ENCODE data around the gene CCDC24.
A peak's percentile ranks its signal among the peaks of the same experiment; 100 is the strongest.

Gene CCDC24

GRCh38 chr1:43991476-43992231 is at the start of gene CCDC24:
CCDC24 (plus strand) TSS chr1:43991599; CDS start chr1:43991879, 280 bp downstream.
- DNase-seq, result peak; percentile 83

GRCh38 chr1:43942411-43942810 is 49.0 kb upstream of the CCDC24 start:
- no peak for DNase-seq

GRCh38 chr1:43944860-43945259 is 46.5 kb upstream of the CCDC24 start:
- no peak for DNase-seq

GRCh38 chr1:43945674-43946235 is 45.6 kb upstream of the CCDC24 start:
- DNase-seq, result no peak

GRCh38 chr1:43946236-43947060 is 45.0 kb upstream of the CCDC24 start, which contains the start of gene IPO13:
IPO13 (plus strand) TSS chr1:43946950; CDS start chr1:43947601, 651 bp downstream.
- DNase-seq, result peak; percentile 98

- DNase-seq, result peak; percentile 57
Observed at GRCh38 chr1:43947061-43947873, 44.1 kb upstream of the CCDC24 start.

- no peak for DNase-seq
Observed at GRCh38 chr1:43947874-43948437, 43.4 kb upstream of the CCDC24 start.

- DNase-seq, result no peak
Observed at GRCh38 chr1:43949678-43950077, 41.7 kb upstream of the CCDC24 start.

- DNase-seq, result peak; percentile 53
Observed at GRCh38 chr1:43951021-43951985, 40.1 kb upstream of the CCDC24 start.

- peak; percentile 99 for DNase-seq
Observed at GRCh38 chr1:43952731-43953346, 38.6 kb upstream of the CCDC24 start.

GRCh38 chr1:43953361-43953760 is 38.0 kb upstream of the CCDC24 start:
- peak; percentile 41 for DNase-seq

- no peak for DNase-seq
Observed at GRCh38 chr1:43954036-43954435, 37.4 kb upstream of the CCDC24 start.

- no peak for DNase-seq
Observed at GRCh38 chr1:43956234-43956633, 35.2 kb upstream of the CCDC24 start.

- DNase-seq, result no peak
Observed at GRCh38 chr1:43957407-43958040, 33.9 kb upstream of the CCDC24 start.

GRCh38 chr1:43958351-43959255 is 32.8 kb upstream of the CCDC24 start:
- DNase-seq, result no peak

GRCh38 chr1:43960798-43961197 is 30.6 kb upstream of the CCDC24 start:
- DNase-seq, result no peak

- no peak for DNase-seq
Observed at GRCh38 chr1:43961692-43962091, 29.7 kb upstream of the CCDC24 start.

GRCh38 chr1:43962324-43962723 is 29.1 kb upstream of the CCDC24 start:
- no peak for DNase-seq

- no peak for DNase-seq
Observed at GRCh38 chr1:43963006-43963405, 28.4 kb upstream of the CCDC24 start.
